Peyer's patch (tissue), 4 donors: ENCODE measurements around the gene KIAA1755. TPM values are rescaled to one million over a fixed set of nuclear protein-coding genes. Genes with fewer than 3 reads are reported as not detected.
A peak's percentile ranks its signal among the peaks of the same experiment; 100 is the strongest.

ENCODE experiments used
- DNase-seq, 3 donors: peaks; one replicate each; pipeline ENCODE4 v3.0.0-alpha.2; 2017 to 2019
- H3K27ac ChIP-seq, 4 donors: fragments of 200-600 bp; sonication (generic); one replicate each; pipeline ENCODE4 v1.5.1; 2016 to 2019
- H3K27me3 ChIP-seq, 2 donors: fragments of 200-600 bp; sonication (generic); one replicate each; pipeline ENCODE4 v1.5.1; 2019
- H3K36me3 ChIP-seq, 3 donors: fragments of 200-600 bp; sonication (generic); one replicate each; pipeline ENCODE4 v1.5.1; 2016 to 2019
- H3K4me1 ChIP-seq, 4 donors: fragments of 200-600 bp; sonication (generic); one replicate each; pipeline ENCODE4 v1.5.1; 2016 to 2019
- H3K4me3 ChIP-seq, 4 donors: fragments of 200-600 bp; sonication (generic); 1 replicate in 3 of 4; 2 replicates in 1 of 4; pipeline ENCODE4 v1.5.1; 2016 to 2019; ENCODE audit warnings: mild to moderate bottlenecking in 1 of 4
- H3K9me3 ChIP-seq, 4 donors: fragments of 200-600 bp; sonication (generic); one replicate each; pipeline ENCODE4 v1.5.1; 2016 to 2019; ENCODE audit warnings: mild to moderate bottlenecking in 1 of 4
- POLR2A ChIP-seq, 2 donors: fragments of 450-650 bp; IDR thresholded peaks; one replicate each; pipeline ENCODE4 v1.5.1; 2017; ENCODE audit warnings: antibody characterized with exemption in 2 of 2, mild to moderate bottlenecking in 2 of 2, moderate library complexity in 2 of 2
- total RNA-seq, 4 donors: library from RNA; depleted of rRNA; stranded (reverse); fragments of >200 nt; gene quantifications; one replicate each; pipeline ENCODE4 v1.1.0, GENCODE V29; 2016
- TF ChIP-seq, protein P1 (sequence below), 6 experiments: fragments of 450-650 bp in 4 of 6; fragments of 200-600 bp in 2 of 6; sonication (generic) in 1 of 6; IDR thresholded peaks; one replicate each; pipeline ENCODE4 v1.5.1; 2017 to 2019; ENCODE audit warnings: antibody characterized with exemption in 6 of 6, mild to moderate bottlenecking in 3 of 6, moderate library complexity in 1 of 6

The KIAA1755 gene
- total RNA-seq, 4 donors from 2014 or later = 0.35 to 4.1 (median 2.0) TPM

DNA sequence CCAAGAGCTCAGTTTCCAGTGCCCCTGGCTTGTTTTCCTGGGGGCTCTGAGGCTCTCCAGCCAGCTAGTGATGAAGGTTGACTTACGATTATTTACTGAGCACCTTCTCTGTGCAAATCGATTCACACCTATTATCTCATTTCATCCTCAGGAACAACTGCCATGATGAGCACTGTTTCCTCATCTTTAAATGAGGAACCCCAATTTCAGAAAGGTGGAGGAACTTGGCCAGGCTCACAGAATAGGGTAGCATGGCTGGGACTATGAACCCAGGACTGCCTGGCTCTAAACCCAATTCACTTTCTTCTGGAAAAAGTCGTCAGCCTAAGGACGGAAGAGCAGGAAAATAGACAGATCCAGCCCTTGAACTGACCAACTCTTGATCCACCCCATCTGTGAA is 39.9 kb upstream of the KIAA1755 start:
- no peak overlapping the region for H3K27ac ChIP-seq
- no peaks in the 10 kb centered on the region for H3K36me3 ChIP-seq
- no peak overlapping the region for H3K4me3 ChIP-seq
- no peaks in the 10 kb centered on the region for H3K27me3 ChIP-seq
- no peaks in the 10 kb centered on the region for H3K9me3 ChIP-seq
- no peak for DNase-seq
- H3K4me1 ChIP-seq = no peaks in the 10 kb centered on the region
- TF ChIP-seq, protein P1, sequence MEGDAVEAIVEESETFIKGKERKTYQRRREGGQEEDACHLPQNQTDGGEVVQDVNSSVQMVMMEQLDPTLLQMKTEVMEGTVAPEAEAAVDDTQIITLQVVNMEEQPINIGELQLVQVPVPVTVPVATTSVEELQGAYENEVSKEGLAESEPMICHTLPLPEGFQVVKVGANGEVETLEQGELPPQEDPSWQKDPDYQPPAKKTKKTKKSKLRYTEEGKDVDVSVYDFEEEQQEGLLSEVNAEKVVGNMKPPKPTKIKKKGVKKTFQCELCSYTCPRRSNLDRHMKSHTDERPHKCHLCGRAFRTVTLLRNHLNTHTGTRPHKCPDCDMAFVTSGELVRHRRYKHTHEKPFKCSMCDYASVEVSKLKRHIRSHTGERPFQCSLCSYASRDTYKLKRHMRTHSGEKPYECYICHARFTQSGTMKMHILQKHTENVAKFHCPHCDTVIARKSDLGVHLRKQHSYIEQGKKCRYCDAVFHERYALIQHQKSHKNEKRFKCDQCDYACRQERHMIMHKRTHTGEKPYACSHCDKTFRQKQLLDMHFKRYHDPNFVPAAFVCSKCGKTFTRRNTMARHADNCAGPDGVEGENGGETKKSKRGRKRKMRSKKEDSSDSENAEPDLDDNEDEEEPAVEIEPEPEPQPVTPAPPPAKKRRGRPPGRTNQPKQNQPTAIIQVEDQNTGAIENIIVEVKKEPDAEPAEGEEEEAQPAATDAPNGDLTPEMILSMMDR (IDR thresholded peaks at IDR 0.05) = no peak
- TF ChIP-seq POLR2A (IDR thresholded peaks at IDR 0.05) = no peak

DNA sequence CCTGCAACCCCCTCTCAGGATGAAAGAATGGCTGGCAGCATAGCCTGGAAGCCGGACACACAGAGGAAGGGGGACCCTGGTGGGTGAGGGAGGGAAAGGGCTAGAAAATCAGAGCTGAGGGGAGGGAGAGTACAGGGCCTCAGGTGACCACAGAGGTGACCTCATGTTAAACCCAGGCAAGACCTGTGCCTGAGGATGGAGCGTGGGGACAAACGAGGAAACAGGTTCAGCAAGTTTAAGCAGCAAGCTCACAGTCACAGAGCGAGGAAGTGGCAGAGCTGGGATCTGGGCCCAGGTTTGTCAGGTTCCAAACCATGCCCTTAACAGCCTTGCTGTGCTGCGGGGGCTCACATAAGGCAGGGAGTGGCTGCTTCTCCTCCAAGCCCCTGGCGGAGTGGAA is 39.4 kb upstream of the KIAA1755 start:
- Histone ChIP-seq H3K27ac (no peak overlapping the region), H3K4me1 (no peaks in the 10 kb centered on the region), H3K4me3 (no peak overlapping the region), H3K9me3 (no peaks in the 10 kb centered on the region), H3K27me3 (no peaks in the 10 kb centered on the region), H3K36me3 (no peaks in the 10 kb centered on the region)
- DNase-seq = no peak
- no peak for TF ChIP-seq POLR2A (IDR thresholded peaks at IDR 0.05)
- TF ChIP-seq, protein P1 (IDR thresholded peaks at IDR 0.05) = no peak

DNA sequence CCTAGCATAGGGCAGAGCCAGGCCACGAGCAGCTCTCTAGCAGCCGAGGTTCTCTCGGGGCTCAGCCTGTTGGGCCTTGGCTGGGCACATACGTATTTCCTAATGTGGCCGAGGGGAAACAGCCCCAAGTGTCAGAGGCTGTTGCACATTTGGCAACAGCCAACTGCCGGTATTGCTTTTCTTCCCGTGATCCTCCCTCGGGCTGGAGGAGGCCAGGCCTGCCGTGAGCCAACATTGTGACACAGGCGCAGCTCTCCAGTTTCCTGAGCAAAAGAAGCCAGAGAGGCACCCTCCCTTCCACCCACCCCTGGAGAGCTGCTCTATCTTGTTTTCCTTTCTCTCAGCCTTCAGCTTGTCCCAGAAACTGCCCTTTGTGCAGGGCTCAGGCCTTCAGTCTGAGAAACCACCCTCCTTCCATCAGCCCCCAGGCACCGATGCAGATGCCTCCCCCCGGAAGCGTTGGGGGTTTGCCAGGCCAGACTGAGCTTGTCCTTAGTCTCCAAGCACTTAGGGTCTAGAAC is 38.3 kb upstream of the KIAA1755 start:
- Histone ChIP-seq H3K27me3 (no peaks in the 10 kb centered on the region), H3K4me3 (no peak overlapping the region), H3K9me3 (no peaks in the 10 kb centered on the region), H3K27ac (peak overlapping the region; percentile 3 to 68 (median 58)), H3K36me3 (no peaks in the 10 kb centered on the region), H3K4me1 (no peaks in the 10 kb centered on the region)
- TF ChIP-seq POLR2A (IDR thresholded peaks at IDR 0.05) = no peak
- TF ChIP-seq, protein P1 (IDR thresholded peaks at IDR 0.05) = no peak
- DNase-seq = peak in 1 of 3 donors; percentile 70

DNA sequence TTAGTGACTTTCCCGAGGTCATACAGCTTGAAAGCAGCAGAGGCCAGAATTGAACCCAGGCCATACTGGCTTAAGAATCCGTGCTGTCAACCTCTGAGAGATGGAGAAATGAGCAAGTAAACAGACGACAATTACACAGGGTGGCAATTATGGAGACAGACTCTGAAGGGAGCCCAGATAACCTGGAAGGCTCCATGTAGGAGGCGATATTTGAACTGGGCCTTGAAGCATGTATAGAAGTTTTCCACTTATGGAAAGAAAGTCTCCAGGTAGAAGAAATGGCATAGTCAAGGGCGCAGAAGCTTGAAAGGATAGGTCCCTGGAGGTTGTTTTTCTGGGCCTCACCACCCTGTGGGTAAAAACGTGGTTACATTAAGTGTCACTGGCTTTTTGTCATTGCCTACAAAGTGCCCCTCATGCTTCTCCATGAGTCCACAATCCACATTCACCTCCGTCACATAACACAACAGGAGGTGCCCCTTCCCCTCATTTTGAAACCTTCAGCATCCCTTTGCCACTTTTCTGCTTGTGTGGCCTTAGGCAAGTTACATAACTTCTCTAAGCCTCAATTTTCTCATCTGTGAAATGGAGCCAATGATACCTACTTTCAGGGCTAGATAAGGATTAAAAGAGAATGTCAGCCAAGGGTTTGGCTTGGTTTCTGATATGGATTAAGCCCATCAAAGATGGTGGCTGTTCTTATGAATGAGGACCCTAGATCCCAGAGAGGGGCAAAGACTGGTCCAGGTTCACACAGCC is 37.6 kb upstream of the KIAA1755 start:
- peak overlapping the region; percentile 3 to 68 (median 58) for H3K27ac ChIP-seq
- H3K4me1 ChIP-seq = no peaks in the 10 kb centered on the region
- H3K27me3 ChIP-seq = no peaks in the 10 kb centered on the region
- no peak for TF ChIP-seq POLR2A (IDR thresholded peaks at IDR 0.05)
- TF ChIP-seq, protein P1 (IDR thresholded peaks at IDR 0.05) = no peak
- no peak overlapping the region for H3K4me3 ChIP-seq
- no peak for DNase-seq
- no peaks in the 10 kb centered on the region for H3K9me3 ChIP-seq
- H3K36me3 ChIP-seq = no peaks in the 10 kb centered on the region

DNA sequence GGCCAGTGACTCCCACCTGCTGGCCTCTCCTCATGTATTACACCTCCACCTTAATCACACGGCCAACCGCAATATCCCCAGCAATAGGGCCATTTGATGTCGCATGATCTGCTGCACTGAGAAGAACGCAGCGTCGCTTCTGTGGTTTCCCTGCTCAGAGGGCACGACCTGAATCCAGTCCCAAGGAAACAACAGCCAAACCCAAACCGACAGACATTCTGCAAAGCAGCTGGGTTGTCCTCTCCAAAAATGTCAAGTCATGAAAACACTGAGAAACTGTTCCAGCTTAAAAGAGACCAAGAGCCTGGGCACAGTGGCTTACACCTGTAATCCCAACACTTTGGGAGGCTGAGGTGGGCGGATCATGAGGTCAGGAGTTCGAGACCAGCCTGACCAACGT is 35.9 kb upstream of the KIAA1755 start:
- Histone ChIP-seq H3K4me1 (no peaks in the 10 kb centered on the region), H3K9me3 (no peaks in the 10 kb centered on the region), H3K27ac (no peak overlapping the region), H3K36me3 (no peaks in the 10 kb centered on the region), H3K27me3 (no peaks in the 10 kb centered on the region), H3K4me3 (no peak overlapping the region)
- no peak for TF ChIP-seq POLR2A (IDR thresholded peaks at IDR 0.05)
- TF ChIP-seq, protein P1 (IDR thresholded peaks at IDR 0.05) = no peak
- DNase-seq = no peak
